Stomach smooth muscle (tissue), 2 donors: ENCODE results near the gene FAM50A.

ENCODE experiments used
- H3K27ac ChIP-seq: one replicate; pipeline ENCODE4 v1.7.0; 2013; ENCODE audit warnings: mild to moderate bottlenecking, low read length, inconsistent platforms
- H3K27me3 ChIP-seq, 2 donors: one replicate each; pipeline ENCODE4 v1.7.0; 2013; ENCODE audit warnings: low read length in 2 of 2; ENCODE audit not compliant: insufficient read depth in 2 of 2, control insufficient read depth in 1 of 2
- H3K36me3 ChIP-seq, 2 donors: one replicate each; pipeline ENCODE4 v1.7.0; 2013; ENCODE audit warnings: low read length in 2 of 2; ENCODE audit not compliant: control insufficient read depth in 2 of 2, insufficient read depth in 2 of 2
- H3K4me1 ChIP-seq: one replicate; pipeline ENCODE4 v1.7.0; 2013; ENCODE audit warnings: low read length; ENCODE audit not compliant: control insufficient read depth, insufficient read depth
- H3K4me3 ChIP-seq, 2 donors: one replicate each; pipeline ENCODE4 v1.7.0; 2013; ENCODE audit warnings: low read length in 2 of 2
- H3K9ac ChIP-seq, 2 donors: one replicate each; pipeline ENCODE4 v1.7.0; 2013; ENCODE audit warnings: low read length in 2 of 2, mild to moderate bottlenecking in 1 of 2
- H3K9me3 ChIP-seq, 2 donors: one replicate each; pipeline ENCODE4 v1.7.0; 2013; ENCODE audit warnings: low read length in 2 of 2; ENCODE audit not compliant: control insufficient read depth in 2 of 2
- donor health status: healthy.
- donor health status: Pancreatic carcinoma.

Gene FAM50A

GRCh38 chrX:154441564-154441963 lies 2.4 kb upstream of the FAM50A start:
- Histone ChIP-seq H3K4me1 (peaks cover 39% of the 10 kb centered on the region), H3K4me3 (no peak overlapping the region), H3K9me3 (no peaks in the 10 kb centered on the region), H3K27ac (no peak overlapping the region), H3K9ac (no peak overlapping the region), H3K36me3 (peaks cover 10% of the 10 kb centered on the region in 2 donors), H3K27me3 (peaks cover 0 to 9% of the 10 kb centered on the region in 2 donors)

DNA sequence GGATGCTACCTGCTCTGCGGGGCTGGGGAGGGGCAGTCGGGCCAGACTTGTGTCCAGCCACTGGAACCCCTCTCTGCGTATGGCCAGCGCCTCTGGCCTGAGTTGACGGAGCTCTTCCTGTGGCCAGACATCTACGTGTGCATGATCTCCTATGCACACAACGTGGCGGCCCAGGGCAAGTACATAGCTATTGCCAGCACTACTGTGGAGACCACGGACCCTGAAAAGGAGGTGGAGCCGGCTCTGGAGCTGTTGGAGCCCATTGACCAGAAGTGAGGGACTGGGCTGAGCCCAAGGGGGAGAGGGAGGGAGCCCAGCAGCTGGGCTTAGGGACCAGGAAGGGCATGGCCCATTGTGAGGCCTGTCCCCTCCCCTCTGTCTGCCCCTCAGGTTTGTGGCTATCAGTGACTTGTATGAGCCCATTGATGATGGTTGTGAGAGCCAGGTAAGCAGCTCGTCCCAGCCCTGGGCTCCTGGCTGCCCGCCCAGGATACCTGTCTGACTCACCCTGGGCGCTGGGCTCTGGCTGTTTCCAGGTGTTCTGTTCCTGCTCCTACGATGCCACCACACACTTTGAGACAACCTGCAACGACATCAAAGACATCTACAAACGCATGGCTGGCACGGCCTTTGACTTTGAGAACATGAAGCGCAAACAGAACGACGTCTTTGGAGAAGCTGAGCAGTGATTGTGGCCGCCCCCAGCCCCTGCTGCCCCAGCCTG lies 1.8 kb upstream of the FAM50A start:
- Histone ChIP-seq H3K4me3 (no peak overlapping the region), H3K27me3 (peaks cover 0 to 9% of the 10 kb centered on the region in 2 donors), H3K9ac (no peak overlapping the region), H3K9me3 (no peaks in the 10 kb centered on the region), H3K36me3 (peaks cover 10 to 11% of the 10 kb centered on the region in 2 donors), H3K27ac (peak overlapping the region; percentile 2), H3K4me1 (peaks cover 39% of the 10 kb centered on the region)

GRCh38 chrX:154443479-154443910 lies 446 bp upstream of the FAM50A start:
- Histone ChIP-seq H3K9ac (peak overlapping the region; percentile 21 to 53), H3K9me3 (no peaks in the 10 kb centered on the region), H3K27ac (peak overlapping the region; percentile 62), H3K4me1 (peaks cover 32% of the 10 kb centered on the region), H3K36me3 (peaks cover 12 to 15% of the 10 kb centered on the region in 2 donors), H3K27me3 (peaks cover 0 to 6% of the 10 kb centered on the region in 2 donors), H3K4me3 (peak overlapping the region in 1 of 2 donors; percentile 62)

GRCh38 chrX:154444755-154445246 lies 860 bp downstream of the FAM50A start:
- Histone ChIP-seq H3K36me3 (peaks cover 22% of the 10 kb centered on the region in 2 donors), H3K27me3 (peaks cover 0 to 6% of the 10 kb centered on the region in 2 donors), H3K27ac (peak overlapping the region; percentile 41), H3K4me3 (peak overlapping the region; percentile 57 to 69), H3K9ac (peak overlapping the region; percentile 69 to 76), H3K9me3 (no peaks in the 10 kb centered on the region), H3K4me1 (peaks cover 26% of the 10 kb centered on the region)

GRCh38 chrX:154445776-154446175 lies 1.8 kb downstream of the FAM50A start:
- H3K27ac ChIP-seq: no peak overlapping the region
- H3K9ac ChIP-seq: no peak overlapping the region
- peaks cover 0 to 6% of the 10 kb centered on the region in 2 donors for H3K27me3 ChIP-seq
- peaks cover 17 to 27% of the 10 kb centered on the region in 2 donors for H3K36me3 ChIP-seq
- H3K4me3 ChIP-seq: no peak overlapping the region
- H3K4me1 ChIP-seq: peaks cover 22% of the 10 kb centered on the region
- no peaks in the 10 kb centered on the region for H3K9me3 ChIP-seq

DNA sequence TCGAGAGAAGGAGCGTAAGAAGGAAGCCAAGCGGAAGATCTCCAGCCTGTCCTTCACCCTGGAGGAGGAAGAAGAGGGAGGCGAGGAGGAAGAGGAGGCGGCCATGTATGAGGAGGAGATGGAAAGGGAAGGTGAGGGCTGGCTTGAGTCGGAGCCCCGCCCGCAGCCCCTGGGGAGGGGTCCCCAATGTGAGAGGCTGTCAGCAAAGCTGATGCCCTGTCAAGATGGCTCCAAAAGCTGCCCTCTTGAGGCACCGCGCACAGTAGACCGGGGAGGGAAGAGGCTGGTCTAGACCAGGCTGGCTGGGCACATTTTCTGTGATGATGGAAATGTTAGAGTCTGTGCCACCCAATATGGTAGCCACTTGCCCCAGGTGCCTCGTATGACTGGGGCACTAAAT lies 2.5 kb downstream of the FAM50A start:
- no peak overlapping the region for H3K9ac ChIP-seq
- H3K4me3 ChIP-seq: no peak overlapping the region
- no peaks in the 10 kb centered on the region for H3K9me3 ChIP-seq
- no peak overlapping the region for H3K27ac ChIP-seq
- H3K4me1 ChIP-seq: peaks cover 21% of the 10 kb centered on the region
- peaks cover 17 to 27% of the 10 kb centered on the region in 2 donors for H3K36me3 ChIP-seq
- peaks cover 0 to 6% of the 10 kb centered on the region in 2 donors for H3K27me3 ChIP-seq

- H3K9me3 ChIP-seq: no peaks in the 10 kb centered on the region
These were observed 4.5 kb downstream of the FAM50A start for GRCh38 chrX:154448484-154448883.

DNA sequence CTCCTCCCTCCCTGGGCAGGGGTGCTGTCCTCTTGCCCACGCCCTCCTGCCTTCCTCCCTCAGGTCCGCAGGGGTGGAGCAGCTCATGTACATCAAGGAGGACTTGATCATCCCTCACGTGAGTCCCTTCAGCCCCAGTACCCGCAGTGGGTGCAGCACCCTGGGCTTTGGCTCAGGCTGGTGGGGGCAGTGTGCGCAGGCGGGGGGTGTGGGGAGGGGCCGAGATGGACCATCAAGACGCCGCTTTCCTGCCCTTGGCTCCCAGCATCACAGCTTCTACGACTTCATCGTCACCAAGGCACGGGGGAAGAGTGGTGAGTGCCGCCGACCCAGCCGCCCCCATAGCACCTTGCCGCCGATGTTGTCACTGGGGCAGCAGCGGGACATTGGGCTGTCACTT lies 5.7 kb downstream of the FAM50A start:
- Histone ChIP-seq H3K36me3 (peaks cover 14 to 24% of the 10 kb centered on the region in 2 donors), H3K4me1 (peaks cover 16% of the 10 kb centered on the region), H3K9me3 (no peaks in the 10 kb centered on the region), H3K27ac (no peak overlapping the region), H3K9ac (no peak overlapping the region), H3K27me3 (peaks cover 0 to 4% of the 10 kb centered on the region in 2 donors), H3K4me3 (no peak overlapping the region)

More at GRCh38 chrX:154448484-154448883, 4.5 kb downstream of the FAM50A start:
- Histone ChIP-seq H3K4me3 (no peak overlapping the region), H3K4me1 (peaks cover 20% of the 10 kb centered on the region), H3K9ac (no peak overlapping the region), H3K36me3 (peaks cover 14 to 24% of the 10 kb centered on the region in 2 donors), H3K27me3 (peaks cover 0 to 4% of the 10 kb centered on the region in 2 donors), H3K27ac (no peak overlapping the region)

GRCh38 chrX:154450312-154450711 lies 6.4 kb downstream of the FAM50A start:
- H3K9me3 ChIP-seq: no peaks in the 10 kb centered on the region
- no peak overlapping the region for H3K27ac ChIP-seq
- peaks cover 0 to 2% of the 10 kb centered on the region in 2 donors for H3K27me3 ChIP-seq
- no peak overlapping the region for H3K9ac ChIP-seq
- no peak overlapping the region for H3K4me3 ChIP-seq
- peaks cover 14 to 24% of the 10 kb centered on the region in 2 donors for H3K36me3 ChIP-seq
- H3K4me1 ChIP-seq: peaks cover 9% of the 10 kb centered on the region

DNA sequence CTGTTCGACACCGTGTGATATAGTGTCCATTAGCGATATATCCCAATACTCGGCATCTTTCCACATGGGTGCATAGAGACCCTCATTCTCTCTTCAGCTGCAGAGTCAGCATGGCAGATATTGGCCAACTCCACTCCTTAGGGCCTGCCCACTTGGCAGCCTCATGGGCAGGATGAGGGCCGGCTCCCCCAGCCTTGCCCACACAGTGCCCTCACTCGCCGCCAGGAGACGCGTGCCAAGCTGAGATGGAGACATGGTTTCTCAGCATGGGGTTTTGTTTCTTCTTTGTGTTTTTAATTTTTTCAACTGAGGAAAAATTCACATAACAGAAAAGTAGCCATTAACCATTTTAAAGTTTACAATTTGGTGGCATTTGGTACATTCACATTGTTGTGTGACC lies 8.9 kb downstream of the FAM50A start:
- peaks cover 11 to 20% of the 10 kb centered on the region in 2 donors for H3K36me3 ChIP-seq
- no peak overlapping the region for H3K9ac ChIP-seq
- no peaks in the 10 kb centered on the region for H3K9me3 ChIP-seq
- H3K4me1 ChIP-seq: no peaks in the 10 kb centered on the region
- peaks cover 0 to 2% of the 10 kb centered on the region in 2 donors for H3K27me3 ChIP-seq
- no peak overlapping the region for H3K27ac ChIP-seq
- H3K4me3 ChIP-seq: no peak overlapping the region
